ENCODE measurements around the gene SAT1.

Gene SAT1

GRCh38 chrX:23811656-23812055 lies 28.7 kb downstream of the SAT1 start:
- DNase-seq: no peak

- no peak for DNase-seq
These were observed 30.8 kb downstream of the SAT1 start for GRCh38 chrX:23813808-23814207.

GRCh38 chrX:23815376-23815775 lies 32.4 kb downstream of the SAT1 start:
- DNase-seq: no peak

GRCh38 chrX:23816179-23816578 lies 33.2 kb downstream of the SAT1 start:
- no peak for DNase-seq

- no peak for DNase-seq
These were observed 35.0 kb downstream of the SAT1 start for GRCh38 chrX:23817979-23818336.

GRCh38 chrX:23819385-23820234 lies 36.6 kb downstream of the SAT1 start:
- DNase-seq: no peak

GRCh38 chrX:23820235-23820782 lies 37.3 kb downstream of the SAT1 start:
- DNase-seq: no peak

- no peak for DNase-seq
These were observed 38.9 kb downstream of the SAT1 start for GRCh38 chrX:23821847-23822246.

GRCh38 chrX:23822397-23822796 lies 39.4 kb downstream of the SAT1 start:
- DNase-seq: no peak

- no peak for DNase-seq
These were observed 39.9 kb downstream of the SAT1 start for GRCh38 chrX:23822841-23823240.

- no peak for DNase-seq
These were observed 42.7 kb downstream of the SAT1 start for GRCh38 chrX:23825675-23826074.

GRCh38 chrX:23826216-23826615 lies 43.2 kb downstream of the SAT1 start:
- no peak for DNase-seq

GRCh38 chrX:23826653-23827052 lies 43.7 kb downstream of the SAT1 start:
- peak; percentile 55 for DNase-seq

GRCh38 chrX:23828881-23829280 lies 45.9 kb downstream of the SAT1 start:
- no peak for DNase-seq

- DNase-seq: no peak
These were observed 49.7 kb downstream of the SAT1 start for GRCh38 chrX:23832721-23833120.

Data from NCI-H524 treated with DMSO at 0.1 percent for 48 hours (cell line).